HG03520 (cell line): ENCODE data around the gene NFATC2.

Experiments used
- ATAC-seq: cut with Tn5 transposase; IDR thresholded peaks from one replicate; pipeline ENCODE4 v1.9.1; 2021; ENCODE audit warnings: mild to moderate bottlenecking, moderate library complexity; ENCODE audit not compliant: unreplicated experiment

Gene NFATC2

DNA sequence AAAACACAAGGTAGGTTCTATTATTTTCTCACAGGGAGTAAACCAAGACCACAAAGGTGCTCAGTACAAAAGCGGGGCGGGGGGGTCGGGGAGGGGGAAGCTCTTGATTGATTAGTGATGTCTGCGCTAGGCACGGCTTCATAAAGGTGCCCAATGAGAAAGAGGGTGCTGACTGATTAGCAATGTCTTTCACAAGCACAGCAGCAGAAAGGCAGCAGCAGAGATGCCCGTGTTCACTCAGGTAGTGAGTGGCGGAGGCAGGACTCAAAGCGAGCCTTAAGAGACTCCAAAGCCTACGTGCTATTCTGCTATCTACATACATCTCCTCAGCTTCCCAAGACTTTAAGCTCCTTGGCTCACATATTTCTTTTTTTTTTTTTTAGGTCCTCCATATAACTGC is 20.3 kb downstream of the NFATC2 start:
- no peak for ATAC-seq

DNA sequence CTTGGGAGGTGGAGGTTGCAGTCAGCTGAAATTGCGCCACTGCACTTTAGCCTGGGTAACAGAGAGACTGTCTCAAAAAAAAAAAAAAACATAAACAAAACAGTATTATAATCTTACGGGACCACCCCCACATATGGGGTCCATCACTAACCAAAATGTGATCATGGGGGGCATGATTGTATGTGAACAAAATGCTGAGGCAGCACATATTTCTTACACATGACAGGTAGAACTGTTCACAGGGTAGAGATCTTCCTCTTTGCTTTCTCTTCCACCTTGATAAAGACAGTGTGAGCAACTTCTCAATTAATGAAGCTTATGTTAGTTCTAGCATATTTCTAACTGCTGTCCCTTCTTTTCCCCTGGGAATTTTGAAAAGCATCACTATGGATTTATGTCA is 24.7 kb downstream of the NFATC2 start:
- no peak for ATAC-seq

- no peak for ATAC-seq
These were observed 25.7 kb downstream of the NFATC2 start for GRCh38 chr20:51516855-51517254.

- no peak for ATAC-seq
These were observed 27.7 kb downstream of the NFATC2 start for GRCh38 chr20:51514836-51515235.

DNA sequence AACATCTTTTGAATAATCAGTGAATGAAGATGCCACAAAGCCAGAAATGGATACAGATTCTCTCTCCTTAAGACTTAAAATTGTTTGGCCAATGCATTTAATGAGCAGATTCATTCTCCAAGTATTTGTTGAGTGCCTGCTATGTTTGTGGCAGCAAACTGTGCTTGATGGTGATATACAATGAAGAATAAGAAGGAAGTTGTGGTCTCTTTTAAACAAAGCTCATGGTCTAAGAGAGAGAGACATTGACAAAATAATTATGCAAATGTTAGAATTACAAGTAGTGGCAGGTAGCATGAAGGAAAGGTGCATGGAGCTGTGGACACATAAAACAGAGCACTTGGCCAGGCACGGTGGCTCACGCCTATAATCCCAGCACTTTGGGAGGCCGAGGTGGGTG is 28.3 kb downstream of the NFATC2 start:
- ATAC-seq, result no peak

- ATAC-seq, result no peak
These were observed 29.0 kb downstream of the NFATC2 start for GRCh38 chr20:51513545-51513944.

- no peak for ATAC-seq
These were observed 29.9 kb downstream of the NFATC2 start for GRCh38 chr20:51512645-51513044.

DNA sequence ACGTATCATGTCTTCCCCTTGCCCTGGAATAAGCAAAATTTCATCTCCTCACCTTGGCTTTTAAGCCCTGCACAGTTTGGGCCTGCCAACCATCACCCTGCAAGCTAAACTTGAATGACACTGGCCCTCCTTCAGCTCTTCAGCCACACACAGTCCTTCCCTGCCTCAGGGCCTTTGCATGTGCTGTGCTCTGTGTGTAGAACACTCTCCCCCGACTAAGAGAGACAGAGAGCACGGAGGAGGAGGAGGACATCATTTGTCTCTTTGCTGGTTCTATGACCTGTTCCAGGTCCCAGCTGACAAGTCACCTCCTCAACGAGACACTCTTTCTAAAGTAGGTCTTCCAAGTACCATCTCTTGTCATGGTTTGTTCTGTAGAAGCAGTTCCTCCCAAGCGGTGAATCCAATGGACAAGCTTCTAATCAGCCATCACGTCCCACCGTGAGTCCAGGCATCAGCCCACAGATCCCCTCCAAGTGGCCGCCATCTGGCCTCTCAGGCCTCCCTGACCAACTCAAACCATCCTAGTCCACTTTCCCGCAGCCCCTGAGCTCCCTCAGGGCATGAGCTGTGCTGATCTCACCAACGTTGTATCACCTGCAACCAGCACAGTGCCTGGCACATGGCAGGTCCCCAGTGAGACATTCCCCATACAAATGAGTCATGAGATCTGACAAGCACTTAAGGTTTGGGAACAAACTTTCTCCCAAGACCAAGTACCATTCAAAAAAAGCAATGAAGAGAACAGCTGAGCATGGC is 30.5 kb downstream of the NFATC2 start:
- no peak for ATAC-seq

DNA sequence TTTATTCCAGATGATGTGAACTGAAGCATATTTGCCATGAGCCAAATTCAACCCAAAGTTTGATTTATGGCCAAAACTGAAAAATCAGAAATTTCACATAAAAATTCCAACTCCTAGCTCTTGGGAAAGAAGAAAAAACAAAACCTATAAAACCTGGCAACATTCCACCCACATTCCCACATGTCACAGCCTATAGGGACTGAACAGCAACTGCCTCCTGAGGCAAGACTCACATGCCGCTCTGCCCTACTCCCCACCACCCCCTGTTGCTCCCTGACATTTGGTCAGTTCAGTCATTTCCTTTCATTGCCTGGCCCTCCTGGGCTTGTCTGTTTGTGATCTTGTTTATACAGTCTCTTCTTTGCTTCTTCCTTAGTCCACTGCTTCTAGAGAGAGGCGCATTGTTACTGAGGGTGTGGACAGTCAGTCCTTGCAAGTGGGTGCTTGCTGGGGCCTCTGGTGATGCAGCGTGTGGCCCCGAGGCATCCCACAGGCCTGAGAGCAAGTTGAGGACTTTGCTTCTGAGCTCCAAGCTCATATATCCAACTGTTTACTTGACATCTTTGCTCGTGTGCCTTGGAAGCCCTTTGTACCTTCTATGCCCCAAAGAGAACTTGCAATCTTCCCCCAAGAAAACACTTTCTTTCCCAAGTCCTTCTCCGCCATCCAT is 31.4 kb downstream of the NFATC2 start:
- ATAC-seq, result no peak

DNA sequence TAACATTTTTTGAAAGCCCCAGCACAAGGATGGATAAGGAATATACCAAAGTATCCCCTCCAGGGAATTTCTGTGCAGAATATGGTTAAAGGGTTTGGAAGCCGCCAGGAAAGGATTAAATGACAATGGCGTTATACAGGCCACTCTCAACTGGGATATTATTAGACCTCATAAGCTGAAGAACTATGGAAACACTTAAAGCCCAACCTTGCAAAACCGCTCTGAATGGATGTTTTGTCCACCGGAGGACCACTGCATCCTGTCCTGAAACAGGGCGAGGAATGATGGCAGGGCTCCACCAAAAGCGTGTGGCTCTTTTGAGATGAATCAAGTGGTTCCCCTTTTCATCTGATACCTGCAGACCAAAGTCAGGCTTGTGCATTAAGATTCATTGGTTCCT is 32.4 kb downstream of the NFATC2 start:
- no peak for ATAC-seq

DNA sequence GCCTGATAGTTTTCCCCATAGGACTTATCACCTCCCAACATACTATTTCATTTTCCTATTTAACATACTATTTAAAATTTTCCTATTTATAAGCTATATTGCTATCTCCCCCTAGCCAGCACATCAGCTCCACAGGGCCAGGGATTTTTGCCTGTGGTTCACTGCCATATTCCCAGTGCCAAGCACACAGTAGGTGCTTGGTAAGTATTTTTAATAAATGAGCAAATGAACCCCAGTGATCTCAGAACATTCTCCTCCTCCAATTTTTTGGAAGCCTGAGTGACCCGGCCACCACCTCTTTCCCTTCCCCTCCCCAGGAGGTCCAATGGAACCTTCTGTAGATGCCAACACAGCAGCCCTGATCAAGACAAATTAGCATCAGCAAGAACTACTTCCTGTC is 33.3 kb downstream of the NFATC2 start:
- no peak for ATAC-seq

GRCh38 chr20:51508780-51509179 is 33.7 kb downstream of the NFATC2 start:
- no peak for ATAC-seq

GRCh38 chr20:51508158-51508557 is 34.4 kb downstream of the NFATC2 start:
- ATAC-seq, result no peak

- ATAC-seq, result no peak
These were observed 35.1 kb downstream of the NFATC2 start for GRCh38 chr20:51507216-51508036.

DNA sequence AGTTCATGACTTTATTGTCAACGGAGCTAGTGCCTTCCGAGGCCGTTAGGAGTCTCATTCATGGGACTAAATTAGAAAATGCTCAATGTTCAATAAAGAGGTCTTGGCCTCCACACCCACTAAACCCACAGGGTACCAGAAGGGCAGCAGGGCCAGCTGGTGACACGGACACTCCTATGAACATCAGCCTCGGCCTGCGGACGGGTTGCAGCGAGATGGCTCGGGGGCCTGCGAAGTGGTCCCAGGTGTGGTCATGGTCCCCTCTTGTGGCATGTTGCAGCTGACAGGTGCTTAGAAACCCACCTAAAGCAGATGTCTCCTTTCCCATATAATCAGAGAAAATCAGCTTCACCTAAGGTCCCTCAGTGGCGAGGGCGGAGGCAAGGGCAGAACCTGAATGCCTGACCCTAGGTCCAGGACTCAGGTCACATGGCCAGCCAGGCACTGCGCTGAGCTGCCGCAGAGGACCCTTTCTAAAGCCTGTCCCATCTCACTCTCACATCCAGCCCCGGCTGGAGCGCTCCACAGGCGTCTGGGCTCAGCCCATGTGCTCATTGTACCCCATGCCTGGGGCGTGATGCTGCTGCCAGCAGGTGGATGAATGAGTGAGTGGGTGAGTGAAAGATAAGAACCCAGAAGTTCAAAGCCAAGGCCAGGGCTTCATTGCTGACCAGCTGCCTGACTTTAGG is 35.8 kb downstream of the NFATC2 start:
- ATAC-seq, result no peak

- no peak for ATAC-seq
These were observed 37.0 kb downstream of the NFATC2 start for GRCh38 chr20:51505566-51505965.

DNA sequence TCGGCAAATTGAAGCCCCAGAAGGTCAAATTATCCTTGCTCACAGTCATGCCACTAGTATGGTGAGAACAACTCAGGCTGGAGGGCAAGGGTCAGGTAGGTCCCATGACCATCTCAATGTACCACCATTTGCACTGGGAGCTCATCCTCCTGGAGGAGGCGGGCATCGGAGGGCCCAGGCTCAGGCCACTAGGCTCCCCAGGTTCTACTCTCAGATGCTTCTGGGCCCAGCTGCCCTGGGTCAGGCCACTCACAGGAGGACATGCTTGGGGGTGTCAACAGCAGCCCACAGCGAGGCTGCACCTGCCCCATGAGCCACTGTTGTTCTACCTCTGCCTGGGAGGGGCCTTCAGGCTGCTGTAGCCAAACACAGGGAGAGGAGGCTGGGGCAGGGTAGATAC is 39.1 kb downstream of the NFATC2 start:
- no peak for ATAC-seq

DNA sequence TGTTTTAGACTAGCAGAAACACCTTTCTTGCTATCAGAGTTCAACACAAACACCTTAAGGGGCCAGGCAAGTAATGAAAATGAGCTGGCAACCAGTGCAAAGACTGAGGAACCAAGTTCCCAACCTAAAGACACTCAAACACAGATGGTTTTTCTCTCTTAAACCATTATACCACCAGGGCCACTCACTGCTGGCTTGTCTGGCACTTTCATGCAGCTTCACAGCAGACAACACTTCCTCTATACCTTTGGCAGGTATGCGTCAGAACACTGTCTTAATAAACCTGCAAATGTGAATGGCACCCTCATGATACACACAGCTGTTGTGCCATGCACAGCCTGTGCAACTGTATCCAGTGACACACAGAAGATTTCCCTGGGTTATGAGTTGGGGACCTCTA is 41.6 kb downstream of the NFATC2 start:
- no peak for ATAC-seq

GRCh38 chr20:51500311-51500710 is 42.2 kb downstream of the NFATC2 start:
- ATAC-seq, result peak; percentile 83

GRCh38 chr20:51498765-51499540 is 43.6 kb downstream of the NFATC2 start:
- no peak for ATAC-seq
